Stimulated activated naive CD8-positive, alpha-beta T cell treated with anti-CD3 and anti-CD28 coated beads, Interleukin-15, amount 100 ng/mL, for 72 hours (primary cell): ENCODE results near the gene FXYD3.
A peak's percentile ranks its signal among the peaks of the same experiment; 100 is the strongest.

Experiments
- ATAC-seq: fragments of 150-1000 bp; cut with Tn5 transposase; 2 replicates; pipeline ENCODE4 v1.10.0; 2021; ENCODE audit warnings: mild to moderate bottlenecking, moderate library complexity
- DNase-seq, 2 donors: peaks; one replicate each; pipeline ENCODE4 v3.0.0; 2021 to 2022
- H3K27ac Mint-ChIP-seq, 2 donors: one replicate each; pipeline ENCODE4 v1.8.0; 2022; ENCODE audit warnings: mild to moderate bottlenecking in 2 of 2, mixed read lengths in 2 of 2, moderate library complexity in 2 of 2
- H3K27me3 Mint-ChIP-seq: one replicate; pipeline ENCODE4 v1.8.0; 2022; ENCODE audit warnings: mixed read lengths
- H3K4me1 Mint-ChIP-seq: one replicate; pipeline ENCODE4 v1.8.0; 2022; ENCODE audit warnings: mild to moderate bottlenecking, mixed read lengths
- H3K4me3 Mint-ChIP-seq, 2 donors: one replicate each; pipeline ENCODE4 v1.8.0; 2022; ENCODE audit warnings: mild to moderate bottlenecking in 2 of 2, mixed read lengths in 2 of 2, moderate library complexity in 1 of 2
- H3K9me3 Mint-ChIP-seq, 2 donors: one replicate each; pipeline ENCODE4 v1.8.0; 2022; ENCODE audit warnings: mixed read lengths in 2 of 2

FXYD3 gene

GRCh38 chr19:35165200-35166058 lies 49.8 kb downstream of the FXYD3 start:
- Mint-ChIP-seq H3K4me3 (peak overlapping the region in 1 of 2 donors; percentile 41), H3K9me3 (peaks cover 42 to 60% of the 10 kb centered on the region in 2 donors), H3K27me3 (no peaks in the 10 kb centered on the region), H3K27ac (no peak overlapping the region), H3K4me1 (peaks cover 45% of the 10 kb centered on the region)
- ATAC-seq (no peak), DNase-seq (no peak)

DNA sequence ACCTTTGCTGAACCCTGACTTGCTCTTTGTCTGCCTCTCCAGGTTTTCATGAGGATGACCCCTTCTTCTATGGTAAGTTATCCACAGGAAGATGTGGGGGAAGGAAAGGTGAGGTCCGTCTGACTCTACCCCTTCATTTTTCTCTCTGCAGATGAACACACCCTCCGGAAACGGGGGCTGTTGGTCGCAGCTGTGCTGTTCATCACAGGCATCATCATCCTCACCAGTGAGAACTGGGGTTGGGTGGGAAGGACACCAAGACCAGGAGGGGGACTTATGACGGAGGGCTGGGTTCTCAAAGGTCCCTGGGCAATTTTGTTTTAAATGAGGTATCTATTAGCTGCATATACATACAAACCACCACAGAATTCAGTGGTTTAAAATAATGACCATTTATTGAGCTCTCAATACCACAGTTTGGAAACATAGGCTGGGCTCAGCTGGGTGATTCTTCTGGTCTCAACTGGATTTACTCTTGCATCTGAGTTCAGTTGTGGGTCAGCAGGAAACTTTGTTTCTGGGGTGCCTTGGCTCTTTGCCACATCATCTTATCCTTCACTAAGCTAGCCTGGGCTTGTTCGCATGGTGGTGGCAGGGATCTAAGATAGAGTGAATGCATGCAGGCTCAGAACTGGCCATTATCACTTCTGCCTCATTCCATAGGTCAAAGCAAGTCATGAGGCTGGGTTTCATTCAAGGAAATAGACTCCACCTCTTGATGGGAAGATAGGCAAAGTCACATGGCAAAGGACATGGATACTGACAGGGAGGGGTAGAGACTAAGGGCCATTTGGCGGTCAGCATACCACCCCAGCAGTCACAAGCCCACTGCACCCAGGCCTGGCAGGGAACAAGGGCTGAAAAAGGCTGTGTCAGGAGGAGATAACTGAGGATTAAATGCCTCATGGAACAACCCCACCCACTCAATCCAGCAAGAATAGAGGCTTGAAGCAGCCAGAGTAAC lies 50.8 kb downstream of the FXYD3 start:
- peaks cover 38 to 56% of the 10 kb centered on the region in 2 donors for H3K9me3 Mint-ChIP-seq
- no peak for ATAC-seq
- no peak overlapping the region for H3K4me3 Mint-ChIP-seq
- peaks cover 40% of the 10 kb centered on the region for H3K4me1 Mint-ChIP-seq
- peak overlapping the region in 1 of 2 donors; percentile 54 for H3K27ac Mint-ChIP-seq
- no peaks in the 10 kb centered on the region for H3K27me3 Mint-ChIP-seq
- DNase-seq: no peak

DNA sequence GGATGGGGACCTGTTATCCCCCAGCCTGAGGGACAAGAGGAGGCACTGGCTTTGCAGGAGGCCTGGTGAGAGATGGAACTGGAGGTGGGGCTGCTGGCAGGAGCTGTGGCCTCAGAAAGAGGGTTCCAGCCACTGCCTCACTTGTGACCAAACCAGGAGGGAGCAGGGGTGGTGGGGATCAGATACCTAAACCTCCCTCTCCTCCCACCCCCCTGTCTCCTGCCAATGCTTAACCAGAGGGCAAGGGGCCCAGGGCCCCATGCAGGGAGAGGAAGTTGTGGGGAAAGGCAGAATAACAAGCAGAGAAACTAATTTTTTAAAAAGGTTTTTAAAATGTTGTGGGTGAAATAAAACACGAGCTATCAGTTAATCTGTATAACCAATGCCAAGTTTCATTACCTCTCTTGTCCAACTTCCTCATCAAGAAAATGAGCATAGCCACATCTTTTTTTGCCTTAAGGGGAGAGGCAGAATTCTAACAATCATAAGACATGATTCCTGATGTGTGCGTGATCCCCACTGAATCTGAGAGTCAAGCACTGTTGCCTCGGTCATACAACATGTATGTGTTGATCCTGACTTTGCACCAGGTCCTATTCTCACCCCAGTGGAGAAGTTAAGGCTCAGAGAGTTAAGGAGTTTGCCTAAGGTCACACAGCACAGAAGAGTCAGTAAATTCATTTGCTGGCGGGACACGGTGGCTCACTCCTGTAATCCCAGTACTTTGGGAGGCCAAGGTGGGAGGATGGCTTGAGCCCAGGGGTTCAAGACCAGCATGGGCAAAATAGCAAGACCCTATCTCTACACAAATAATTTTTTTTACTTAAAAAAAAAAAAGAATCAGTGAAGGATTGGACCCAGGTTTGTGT lies 51.9 kb downstream of the FXYD3 start:
- peak overlapping the region in 1 of 2 donors; percentile 76 for H3K27ac Mint-ChIP-seq
- peaks cover 29 to 45% of the 10 kb centered on the region in 2 donors for H3K9me3 Mint-ChIP-seq
- no peak for ATAC-seq

DNA sequence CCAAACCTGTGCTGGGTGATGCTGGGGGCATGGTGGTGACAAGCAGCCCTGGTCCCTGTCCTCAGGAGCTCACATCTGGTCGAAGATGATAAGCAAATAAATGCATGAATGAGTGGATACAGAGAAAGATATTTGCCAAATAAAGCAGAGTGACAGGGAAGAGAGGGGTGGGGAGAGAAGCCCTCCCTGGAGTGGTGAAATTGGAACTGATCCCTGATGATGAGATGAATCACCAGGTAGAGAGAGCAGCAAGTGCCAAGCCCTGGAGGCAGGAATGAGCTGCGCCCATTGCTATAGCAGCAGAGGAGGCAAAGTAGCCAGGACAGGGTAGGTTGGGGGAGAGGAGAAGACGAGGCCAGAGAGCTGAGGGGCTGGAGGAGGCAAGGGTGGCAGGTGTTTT lies 52.6 kb downstream of the FXYD3 start:
- H3K4me3 Mint-ChIP-seq: no peak overlapping the region
- H3K4me1 Mint-ChIP-seq: peaks cover 45% of the 10 kb centered on the region
- no peak overlapping the region for H3K27ac Mint-ChIP-seq
- no peaks in the 10 kb centered on the region for H3K27me3 Mint-ChIP-seq
- ATAC-seq (no peak), DNase-seq (no peak)
- peaks cover 27 to 38% of the 10 kb centered on the region in 2 donors for H3K9me3 Mint-ChIP-seq

More for the DNA sequence above, 51.9 kb downstream of the FXYD3 start:
- DNase-seq: no peak
- no peaks in the 10 kb centered on the region for H3K27me3 Mint-ChIP-seq
- peaks cover 45% of the 10 kb centered on the region for H3K4me1 Mint-ChIP-seq
- H3K4me3 Mint-ChIP-seq: no peak overlapping the region

GRCh38 chr19:35169221-35169995 lies 53.8 kb downstream of the FXYD3 start:
- Mint-ChIP-seq H3K27me3 (no peaks in the 10 kb centered on the region), H3K9me3 (peaks cover 21 to 28% of the 10 kb centered on the region in 2 donors), H3K4me3 (no peak overlapping the region), H3K4me1 (peaks cover 45% of the 10 kb centered on the region), H3K27ac (peak overlapping the region; percentile 31 to 88)
- ATAC-seq (no peak), DNase-seq (no peak)

- H3K27me3 Mint-ChIP-seq: no peaks in the 10 kb centered on the region
- peak overlapping the region in 1 of 2 donors; percentile 31 for H3K27ac Mint-ChIP-seq
- H3K4me3 Mint-ChIP-seq: no peak overlapping the region
- peaks cover 12 to 18% of the 10 kb centered on the region in 2 donors for H3K9me3 Mint-ChIP-seq
- no peak for DNase-seq
- peaks cover 51% of the 10 kb centered on the region for H3K4me1 Mint-ChIP-seq
- ATAC-seq: no peak
Observed at GRCh38 chr19:35170359-35171061, 54.9 kb downstream of the FXYD3 start.

DNA sequence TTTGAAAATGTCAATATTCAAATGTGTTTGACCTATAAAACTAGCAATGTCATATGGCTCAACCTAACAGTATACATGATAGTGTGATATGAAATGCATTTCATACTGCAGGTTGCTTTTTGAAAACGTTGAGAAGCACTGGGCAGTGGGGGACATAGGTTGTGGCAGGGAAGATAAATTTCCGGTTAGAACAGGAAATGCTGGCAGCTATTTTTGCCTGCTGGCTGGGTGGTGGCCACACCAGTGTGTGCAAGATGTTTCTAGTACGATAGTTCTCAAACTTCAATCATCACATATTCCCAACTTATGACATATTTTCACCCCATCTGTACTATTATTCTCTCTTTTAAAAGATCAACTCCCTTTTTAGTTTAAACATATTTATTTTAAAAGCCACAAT lies 56.1 kb downstream of the FXYD3 start:
- peaks cover 48% of the 10 kb centered on the region for H3K4me1 Mint-ChIP-seq
- no peaks in the 10 kb centered on the region for H3K27me3 Mint-ChIP-seq
- H3K27ac Mint-ChIP-seq: peak overlapping the region in 1 of 2 donors; percentile 89
- DNase-seq (no peak), ATAC-seq (no peak)
- H3K4me3 Mint-ChIP-seq: no peak overlapping the region
- H3K9me3 Mint-ChIP-seq: peaks cover under 1 to 6% of the 10 kb centered on the region in 2 donors
